ENCODE measurements around the gene BCAS3.

Gene BCAS3

GRCh38 chr17:60773552-60773951, 95.9 kb downstream of the BCAS3 start:
- no peak for DNase-seq (ENCODE audit: low read depth)
- no peak overlapping the region for H3K4me3 ChIP-seq (replicated peaks; ENCODE audit: low read depth, low read length)
- TF ChIP-seq CTCF (IDR thresholded peaks at IDR 0.05; ENCODE audit: low read length, missing control alignments), result no peak

GRCh38 chr17:60781880-60782412, 104.3 kb downstream of the BCAS3 start:
- no peak for TF ChIP-seq CTCF (IDR thresholded peaks at IDR 0.05; ENCODE audit: low read length, missing control alignments)
- no peak overlapping the region for H3K4me3 ChIP-seq (replicated peaks; ENCODE audit: low read depth, low read length)
- DNase-seq (ENCODE audit: low read depth), result no peak

GRCh38 chr17:60782742-60783141, 105.1 kb downstream of the BCAS3 start:
- H3K4me3 ChIP-seq (replicated peaks; ENCODE audit: low read depth, low read length), result no peak overlapping the region
- DNase-seq (ENCODE audit: low read depth), result no peak
- no peak for TF ChIP-seq CTCF (IDR thresholded peaks at IDR 0.05; ENCODE audit: low read length, missing control alignments)

- H3K4me3 ChIP-seq (replicated peaks; ENCODE audit: low read depth, low read length), result no peak overlapping the region
- no peak for TF ChIP-seq CTCF (IDR thresholded peaks at IDR 0.05; ENCODE audit: low read length, missing control alignments)
- DNase-seq (ENCODE audit: low read depth), result no peak
Measured at GRCh38 chr17:60790205-60790604, 112.6 kb downstream of the BCAS3 start.

- DNase-seq (ENCODE audit: low read depth), result no peak
- no peak overlapping the region for H3K4me3 ChIP-seq (replicated peaks; ENCODE audit: low read depth, low read length)
- no peak for TF ChIP-seq CTCF (IDR thresholded peaks at IDR 0.05; ENCODE audit: low read length, missing control alignments)
Measured at GRCh38 chr17:60792250-60792898, 114.7 kb downstream of the BCAS3 start.

- H3K4me3 ChIP-seq (replicated peaks; ENCODE audit: low read depth, low read length), result no peak overlapping the region
- DNase-seq (ENCODE audit: low read depth), result no peak
- TF ChIP-seq CTCF (IDR thresholded peaks at IDR 0.05; ENCODE audit: low read length, missing control alignments), result no peak
Measured at GRCh38 chr17:60798576-60798975, 120.9 kb downstream of the BCAS3 start.

GRCh38 chr17:60802377-60802776, 124.7 kb downstream of the BCAS3 start:
- no peak overlapping the region for H3K4me3 ChIP-seq (replicated peaks; ENCODE audit: low read depth, low read length)
- no peak for DNase-seq (ENCODE audit: low read depth)
- TF ChIP-seq CTCF (IDR thresholded peaks at IDR 0.05; ENCODE audit: low read length, missing control alignments), result no peak
